ENCODE results near the gene ATP2B3. TPM values are rescaled to one million over a fixed set of nuclear protein-coding genes. Genes with fewer than 3 reads are reported as not detected.

Gene ATP2B3
- total and polyA plus RNA-seq, 9 of the 15 experiments (the other 6 are each of a cell fraction or from before 2014, with no cell fraction given), result 0.04 TPM; not detected in 8

DNA sequence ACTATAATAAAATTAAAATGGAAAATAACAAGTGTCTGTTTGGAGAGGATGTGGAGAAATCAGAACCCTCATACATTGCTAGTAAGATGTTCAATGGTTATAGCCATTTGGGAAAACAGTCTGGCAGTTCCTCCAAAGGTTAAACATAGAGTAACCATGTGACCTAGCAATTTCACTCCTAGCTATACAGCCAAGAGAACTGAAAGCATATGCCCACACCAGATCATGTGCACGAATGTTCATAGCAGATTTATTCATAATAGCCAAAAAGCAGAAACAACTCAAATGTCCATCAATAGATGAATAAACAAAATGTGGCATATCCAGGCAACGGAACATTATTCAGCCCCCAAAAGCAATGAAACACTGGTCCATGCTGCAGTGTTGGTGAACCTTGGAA lies 90.9 kb downstream of the ATP2B3 start:
- intact Hi-C loops (cut with micrococcal nuclease), result loop anchor here (5.0 kb wide), 1 partner anchor 56 kb away; no protein-coding TSS in a partner anchor
- Histone ChIP-seq H3K27me3 (ENCODE audit: control insufficient read depth in 2 of 2, insufficient read depth in 2 of 2, low read length in 2 of 2) (peaks cover 21 to 36% of the 10 kb centered on the region in 2 experiments), H3K9me3 (replicated peaks; ENCODE audit: control insufficient read depth, insufficient read depth, low read depth, low read length) (no peaks in the 10 kb centered on the region), H3K36me3 (ENCODE audit: control insufficient read depth, insufficient read depth, low read length) (no peaks in the 10 kb centered on the region), H3K4me2 (ENCODE audit: insufficient read depth, low read length) (no peak overlapping the region), H2AFZ (ENCODE audit: low read depth, low read length) (no peak overlapping the region), H3K27ac (ENCODE audit: extremely low read depth, low read depth, low read length) (no peak overlapping the region), H3K4me3 (no peak overlapping the region), H4K20me1 (replicated peaks; ENCODE audit: control insufficient read depth, insufficient read depth, low read length) (no peaks in the 10 kb centered on the region), H3K9ac (ENCODE audit: insufficient read depth in 1 of 2, low read depth in 2 of 2, low read length in 2 of 2) (no peak overlapping the region), H3K4me1 (replicated peaks in 1 of 2; ENCODE audit: control insufficient read depth in 2 of 2, insufficient read depth in 2 of 2, low read length in 2 of 2) (peaks cover 0 to 21% of the 10 kb centered on the region in 2 experiments; a peak in 2 of 5 replicates), H3K9me1 (ENCODE audit: control insufficient read depth, insufficient read depth, low read length) (no peaks in the 10 kb centered on the region), H3K79me2 (ENCODE audit: control insufficient read depth, insufficient read depth, low read length) (no peaks in the 10 kb centered on the region)
- no TSS peak for BruUV-seq (replicated peaks)
- in situ Hi-C loops (cut with MboI), result no loop called here
- ATAC-seq (no peak), FAIRE-seq (no peak), DNase-seq (ENCODE audit: extremely low read depth in 1 of 4, low spot score in 3 of 4) (no peak)
- 0% methylated on average over 2 of the region's 2 CpGs for WGBS (ENCODE audit: insufficient coverage, low coverage, missing lambda C conversion rate)
- POLR2A ChIA-PET, result interaction anchor here (2.3 kb wide), 1 partner anchor 9 kb away, joined by 12 read pairs; the partner anchor contains the start of gene CCNQ
- CTCF ChIA-PET (ENCODE audit: low intra/inter-chr PET ratio), result no interaction called here
- TF ChIP-seq ELF1 (tag; IDR thresholded peaks at IDR 0.05) (no peak), SPI1 (IDR thresholded peaks at IDR 0.05; ENCODE audit: borderline replicate concordance, low read depth, low read length) (no peak), MYNN (IDR thresholded peaks at IDR 0.05) (no peak), MYNN (CRISPR knock-in tag; IDR thresholded peaks at IDR 0.05) (no peak), RBM17 (IDR thresholded peaks at IDR 0.05; ENCODE audit: borderline replicate concordance, low read depth, low read length) (no peak), TAF9B (IDR thresholded peaks at IDR 0.05; ENCODE audit: partially characterized antibody) (no peak), FOXJ2 (tag; IDR thresholded peaks at IDR 0.05) (no peak), YBX1 (IDR thresholded peaks at IDR 0.05) (no peak), MTA1 (IDR thresholded peaks at IDR 0.05; ENCODE audit: borderline replicate concordance) (no peak), SP2 (IDR thresholded peaks at IDR 0.05; ENCODE audit: extremely low read depth, low read depth, low read length, poor library complexity, severe bottlenecking) (no peak), EP300 (IDR thresholded peaks at IDR 0.05; ENCODE audit: low read length) (no peak), ARHGAP35 (IDR thresholded peaks at IDR 0.05; ENCODE audit: partially characterized antibody) (no peak), PRMT5 (CRISPR knock-in tag; IDR thresholded peaks at IDR 0.05) (no peak), DACH1 (IDR thresholded peaks at IDR 0.05; ENCODE audit: partially characterized antibody) (no peak)
- TF ChIP-seq, protein P1, sequence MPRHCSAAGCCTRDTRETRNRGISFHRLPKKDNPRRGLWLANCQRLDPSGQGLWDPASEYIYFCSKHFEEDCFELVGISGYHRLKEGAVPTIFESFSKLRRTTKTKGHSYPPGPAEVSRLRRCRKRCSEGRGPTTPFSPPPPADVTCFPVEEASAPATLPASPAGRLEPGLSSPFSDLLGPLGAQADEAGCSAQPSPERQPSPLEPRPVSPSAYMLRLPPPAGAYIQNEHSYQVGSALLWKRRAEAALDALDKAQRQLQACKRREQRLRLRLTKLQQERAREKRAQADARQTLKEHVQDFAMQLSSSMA (CRISPR knock-in tag; IDR thresholded peaks at IDR 0.05), result no peak
- TF ChIP-seq, protein P2, sequence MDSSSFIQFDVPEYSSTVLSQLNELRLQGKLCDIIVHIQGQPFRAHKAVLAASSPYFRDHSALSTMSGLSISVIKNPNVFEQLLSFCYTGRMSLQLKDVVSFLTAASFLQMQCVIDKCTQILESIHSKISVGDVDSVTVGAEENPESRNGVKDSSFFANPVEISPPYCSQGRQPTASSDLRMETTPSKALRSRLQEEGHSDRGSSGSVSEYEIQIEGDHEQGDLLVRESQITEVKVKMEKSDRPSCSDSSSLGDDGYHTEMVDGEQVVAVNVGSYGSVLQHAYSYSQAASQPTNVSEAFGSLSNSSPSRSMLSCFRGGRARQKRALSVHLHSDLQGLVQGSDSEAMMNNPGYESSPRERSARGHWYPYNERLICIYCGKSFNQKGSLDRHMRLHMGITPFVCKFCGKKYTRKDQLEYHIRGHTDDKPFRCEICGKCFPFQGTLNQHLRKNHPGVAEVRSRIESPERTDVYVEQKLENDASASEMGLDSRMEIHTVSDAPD (CRISPR knock-in tag; IDR thresholded peaks at IDR 0.05), result no peak
- TF ChIP-seq, protein P3, sequence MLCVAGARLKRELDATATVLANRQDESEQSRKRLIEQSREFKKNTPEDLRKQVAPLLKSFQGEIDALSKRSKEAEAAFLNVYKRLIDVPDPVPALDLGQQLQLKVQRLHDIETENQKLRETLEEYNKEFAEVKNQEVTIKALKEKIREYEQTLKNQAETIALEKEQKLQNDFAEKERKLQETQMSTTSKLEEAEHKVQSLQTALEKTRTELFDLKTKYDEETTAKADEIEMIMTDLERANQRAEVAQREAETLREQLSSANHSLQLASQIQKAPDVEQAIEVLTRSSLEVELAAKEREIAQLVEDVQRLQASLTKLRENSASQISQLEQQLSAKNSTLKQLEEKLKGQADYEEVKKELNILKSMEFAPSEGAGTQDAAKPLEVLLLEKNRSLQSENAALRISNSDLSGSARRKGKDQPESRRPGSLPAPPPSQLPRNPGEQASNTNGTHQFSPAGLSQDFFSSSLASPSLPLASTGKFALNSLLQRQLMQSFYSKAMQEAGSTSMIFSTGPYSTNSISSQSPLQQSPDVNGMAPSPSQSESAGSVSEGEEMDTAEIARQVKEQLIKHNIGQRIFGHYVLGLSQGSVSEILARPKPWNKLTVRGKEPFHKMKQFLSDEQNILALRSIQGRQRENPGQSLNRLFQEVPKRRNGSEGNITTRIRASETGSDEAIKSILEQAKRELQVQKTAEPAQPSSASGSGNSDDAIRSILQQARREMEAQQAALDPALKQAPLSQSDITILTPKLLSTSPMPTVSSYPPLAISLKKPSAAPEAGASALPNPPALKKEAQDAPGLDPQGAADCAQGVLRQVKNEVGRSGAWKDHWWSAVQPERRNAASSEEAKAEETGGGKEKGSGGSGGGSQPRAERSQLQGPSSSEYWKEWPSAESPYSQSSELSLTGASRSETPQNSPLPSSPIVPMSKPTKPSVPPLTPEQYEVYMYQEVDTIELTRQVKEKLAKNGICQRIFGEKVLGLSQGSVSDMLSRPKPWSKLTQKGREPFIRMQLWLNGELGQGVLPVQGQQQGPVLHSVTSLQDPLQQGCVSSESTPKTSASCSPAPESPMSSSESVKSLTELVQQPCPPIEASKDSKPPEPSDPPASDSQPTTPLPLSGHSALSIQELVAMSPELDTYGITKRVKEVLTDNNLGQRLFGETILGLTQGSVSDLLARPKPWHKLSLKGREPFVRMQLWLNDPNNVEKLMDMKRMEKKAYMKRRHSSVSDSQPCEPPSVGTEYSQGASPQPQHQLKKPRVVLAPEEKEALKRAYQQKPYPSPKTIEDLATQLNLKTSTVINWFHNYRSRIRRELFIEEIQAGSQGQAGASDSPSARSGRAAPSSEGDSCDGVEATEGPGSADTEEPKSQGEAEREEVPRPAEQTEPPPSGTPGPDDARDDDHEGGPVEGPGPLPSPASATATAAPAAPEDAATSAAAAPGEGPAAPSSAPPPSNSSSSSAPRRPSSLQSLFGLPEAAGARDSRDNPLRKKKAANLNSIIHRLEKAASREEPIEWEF (CRISPR knock-in tag; IDR thresholded peaks at IDR 0.05), result no peak
- TF ChIP-seq, protein P4, sequence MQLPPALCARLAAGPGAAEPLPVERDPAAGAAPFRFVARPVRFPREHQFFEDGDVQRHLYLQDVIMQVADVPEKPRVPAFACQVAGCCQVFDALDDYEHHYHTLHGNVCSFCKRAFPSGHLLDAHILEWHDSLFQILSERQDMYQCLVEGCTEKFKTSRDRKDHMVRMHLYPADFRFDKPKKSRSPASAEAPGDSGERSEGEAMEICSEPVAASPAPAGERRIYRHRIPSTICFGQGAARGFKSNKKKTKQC (CRISPR knock-in tag; IDR thresholded peaks at IDR 0.05), result no peak

All from K562 (cell line).